Glomerular endothelial cell (primary cell): ENCODE results near the gene FXYD1. TPM values are rescaled to one million over a fixed set of nuclear protein-coding genes. Genes with fewer than 3 reads are reported as not detected.

Source experiments
- DNase-seq: peaks from one replicate; pipeline ENCODE4 v3.0.0-alpha.2; 2011; ENCODE audit warnings: low read depth, low spot score; ENCODE audit errors: extremely low read depth
- total RNA-seq: library from RNA; depleted of rRNA; stranded (reverse); fragments of >200 nt; gene quantifications from 2 replicates; pipeline ENCODE4 v1.2.3, GENCODE V29; 2015

The FXYD1 gene
- total RNA-seq, 1 donor from 2014 or later = not detected

DNA sequence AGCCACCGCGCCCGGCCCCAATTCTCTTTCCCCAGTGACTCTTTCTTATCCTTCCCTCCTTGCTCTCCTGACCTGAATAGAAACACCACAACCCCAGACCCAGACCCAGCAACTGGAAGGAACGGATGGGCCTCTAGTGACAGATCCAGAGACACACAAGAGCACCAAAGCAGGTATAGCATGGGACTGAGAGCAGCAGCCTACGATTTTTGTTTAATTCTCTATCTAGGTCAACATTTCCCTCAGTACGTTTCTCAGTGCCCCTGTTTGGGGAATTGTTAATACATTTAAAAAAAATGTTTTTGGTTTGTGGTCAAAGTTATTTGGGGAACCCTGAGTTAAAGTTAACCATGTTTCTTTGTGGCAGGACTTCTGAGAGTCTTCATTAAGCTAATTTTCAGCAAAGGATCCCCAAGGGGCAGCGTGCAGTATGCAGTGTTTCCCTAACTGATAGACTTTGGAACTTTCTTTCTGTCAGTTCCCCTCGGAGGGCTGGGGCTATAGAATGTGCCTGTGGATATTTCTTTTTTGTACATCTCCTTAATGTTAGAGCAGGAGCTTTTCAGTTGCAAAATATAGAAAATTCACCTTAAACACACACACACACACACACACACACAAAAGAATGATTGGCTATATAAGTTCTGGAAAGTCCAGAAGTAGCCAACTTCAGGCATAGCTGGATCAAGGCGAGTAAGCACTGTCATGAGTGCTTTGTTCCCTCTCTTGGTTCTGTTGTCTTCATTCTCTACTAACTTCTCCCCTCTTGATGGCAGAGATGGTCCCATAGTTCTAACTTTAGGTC is 22.2 kb downstream of the FXYD1 start:
- DNase-seq = no peak

DNA sequence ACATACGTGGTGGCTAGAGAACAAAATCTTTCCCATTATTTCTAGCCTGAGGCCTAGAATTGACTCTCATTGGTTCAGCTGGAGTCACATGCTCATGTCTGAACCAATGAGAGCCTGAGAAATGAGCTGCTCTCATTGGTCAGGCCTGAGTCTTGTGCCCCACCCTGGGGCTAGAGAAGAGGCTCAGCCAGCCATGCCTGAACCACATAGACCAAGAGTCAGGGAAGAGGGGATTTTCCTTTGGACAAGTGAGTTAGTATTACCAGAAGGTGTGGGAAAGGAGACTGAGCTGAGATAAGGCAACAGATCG is 22.8 kb downstream of the FXYD1 start:
- DNase-seq = no peak

DNA sequence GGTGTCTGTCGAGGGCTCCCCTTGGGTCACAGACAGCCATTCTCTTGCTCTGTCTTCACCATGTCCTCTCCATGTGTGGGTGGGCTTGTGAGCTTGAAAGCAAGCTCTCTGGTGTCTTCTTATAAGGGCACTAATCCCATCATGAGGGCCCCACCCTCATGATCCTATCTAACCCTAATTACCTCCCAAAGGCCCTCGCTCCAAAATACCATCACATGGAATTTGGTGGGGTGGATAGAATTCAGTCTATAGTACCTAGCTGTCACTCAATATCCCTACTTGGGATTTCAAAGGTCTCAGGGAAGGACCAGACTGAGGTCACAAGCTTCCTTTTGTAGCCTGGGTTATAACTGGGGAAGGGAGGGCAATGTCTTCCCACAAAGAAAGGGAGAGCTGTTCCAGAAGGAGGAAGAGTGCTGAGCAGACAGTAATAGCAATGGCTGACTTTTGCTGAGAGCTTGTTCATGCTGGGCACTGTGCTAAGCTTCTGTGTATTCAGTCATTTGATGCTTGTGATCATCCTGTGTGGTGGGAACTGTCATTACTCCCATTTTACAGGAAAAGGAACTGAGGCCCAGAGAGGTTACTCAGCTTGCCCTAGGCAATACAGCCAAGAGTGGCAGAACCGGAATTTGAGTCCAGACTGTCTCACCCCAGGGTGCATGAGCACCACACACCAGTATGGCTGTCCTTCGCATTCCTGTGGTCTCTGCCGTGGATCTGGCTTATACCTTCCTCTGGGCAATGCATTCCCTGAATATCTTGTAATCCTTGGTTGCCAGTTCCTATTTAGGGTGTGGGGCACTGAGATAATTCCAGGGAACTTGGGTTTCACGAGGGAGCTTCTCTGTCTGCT is 24.1 kb downstream of the FXYD1 start:
- no peak for DNase-seq

DNA sequence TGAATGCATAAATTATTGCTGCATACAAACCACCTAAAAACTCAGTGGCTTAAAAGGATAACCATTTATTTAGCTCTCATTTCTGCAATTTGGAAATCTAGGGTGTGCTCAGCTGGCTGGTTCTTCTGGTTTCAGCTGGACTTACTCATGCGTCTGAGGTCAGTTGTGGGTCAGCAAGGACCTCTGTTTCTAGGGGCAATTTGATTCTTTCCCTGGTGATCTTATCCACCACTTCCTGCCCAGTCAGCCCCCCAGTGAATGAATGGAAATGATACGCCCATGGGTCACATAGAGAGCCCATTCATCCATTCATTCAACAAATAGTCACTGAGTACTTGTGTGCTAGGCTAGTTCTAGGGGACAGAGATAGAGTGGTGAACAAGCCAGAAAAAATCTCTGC is 25.8 kb downstream of the FXYD1 start:
- DNase-seq = no peak

DNA sequence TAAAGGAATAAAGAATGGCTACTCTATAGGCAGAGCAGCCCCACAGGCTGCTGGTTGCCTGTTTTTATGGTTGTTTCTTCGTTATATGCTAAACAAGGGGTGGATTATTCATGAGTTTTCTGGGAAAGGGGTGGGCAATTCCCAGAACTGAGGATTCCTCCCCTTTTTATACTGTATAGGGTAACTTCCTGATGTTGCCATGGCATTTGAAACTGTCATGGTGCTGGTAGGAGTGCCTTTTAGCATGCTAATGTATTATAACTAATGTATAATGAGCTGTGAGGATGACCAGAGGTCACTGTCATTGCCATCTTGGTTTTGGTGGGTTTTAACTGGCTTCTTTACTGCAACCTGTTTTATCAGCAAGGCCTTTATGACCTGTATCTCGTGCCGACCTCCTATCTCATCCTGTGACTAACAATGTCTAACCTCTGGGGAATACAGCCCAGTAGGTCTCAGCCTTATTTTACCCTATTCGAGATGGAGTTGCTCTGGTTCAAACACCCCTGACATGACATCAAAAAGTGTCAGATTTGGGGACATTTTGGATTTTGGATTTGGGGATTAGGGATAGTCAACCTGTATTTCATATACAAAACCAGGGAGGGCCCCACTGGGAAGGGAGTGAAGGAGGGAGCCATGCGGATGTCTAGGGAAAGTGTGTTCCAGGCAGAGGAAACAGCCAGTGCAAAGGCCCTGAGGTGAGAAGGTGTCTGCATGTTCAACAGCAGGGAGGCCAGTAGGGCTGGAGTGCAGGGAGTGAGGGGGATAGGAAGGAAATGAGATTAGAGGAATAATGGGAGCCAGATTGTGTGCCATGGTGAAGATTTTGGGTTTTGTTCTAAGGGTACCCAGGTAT is 26.8 kb downstream of the FXYD1 start:
- DNase-seq = no peak

DNA sequence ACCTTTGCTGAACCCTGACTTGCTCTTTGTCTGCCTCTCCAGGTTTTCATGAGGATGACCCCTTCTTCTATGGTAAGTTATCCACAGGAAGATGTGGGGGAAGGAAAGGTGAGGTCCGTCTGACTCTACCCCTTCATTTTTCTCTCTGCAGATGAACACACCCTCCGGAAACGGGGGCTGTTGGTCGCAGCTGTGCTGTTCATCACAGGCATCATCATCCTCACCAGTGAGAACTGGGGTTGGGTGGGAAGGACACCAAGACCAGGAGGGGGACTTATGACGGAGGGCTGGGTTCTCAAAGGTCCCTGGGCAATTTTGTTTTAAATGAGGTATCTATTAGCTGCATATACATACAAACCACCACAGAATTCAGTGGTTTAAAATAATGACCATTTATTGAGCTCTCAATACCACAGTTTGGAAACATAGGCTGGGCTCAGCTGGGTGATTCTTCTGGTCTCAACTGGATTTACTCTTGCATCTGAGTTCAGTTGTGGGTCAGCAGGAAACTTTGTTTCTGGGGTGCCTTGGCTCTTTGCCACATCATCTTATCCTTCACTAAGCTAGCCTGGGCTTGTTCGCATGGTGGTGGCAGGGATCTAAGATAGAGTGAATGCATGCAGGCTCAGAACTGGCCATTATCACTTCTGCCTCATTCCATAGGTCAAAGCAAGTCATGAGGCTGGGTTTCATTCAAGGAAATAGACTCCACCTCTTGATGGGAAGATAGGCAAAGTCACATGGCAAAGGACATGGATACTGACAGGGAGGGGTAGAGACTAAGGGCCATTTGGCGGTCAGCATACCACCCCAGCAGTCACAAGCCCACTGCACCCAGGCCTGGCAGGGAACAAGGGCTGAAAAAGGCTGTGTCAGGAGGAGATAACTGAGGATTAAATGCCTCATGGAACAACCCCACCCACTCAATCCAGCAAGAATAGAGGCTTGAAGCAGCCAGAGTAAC is 27.8 kb downstream of the FXYD1 start:
- DNase-seq = no peak

DNA sequence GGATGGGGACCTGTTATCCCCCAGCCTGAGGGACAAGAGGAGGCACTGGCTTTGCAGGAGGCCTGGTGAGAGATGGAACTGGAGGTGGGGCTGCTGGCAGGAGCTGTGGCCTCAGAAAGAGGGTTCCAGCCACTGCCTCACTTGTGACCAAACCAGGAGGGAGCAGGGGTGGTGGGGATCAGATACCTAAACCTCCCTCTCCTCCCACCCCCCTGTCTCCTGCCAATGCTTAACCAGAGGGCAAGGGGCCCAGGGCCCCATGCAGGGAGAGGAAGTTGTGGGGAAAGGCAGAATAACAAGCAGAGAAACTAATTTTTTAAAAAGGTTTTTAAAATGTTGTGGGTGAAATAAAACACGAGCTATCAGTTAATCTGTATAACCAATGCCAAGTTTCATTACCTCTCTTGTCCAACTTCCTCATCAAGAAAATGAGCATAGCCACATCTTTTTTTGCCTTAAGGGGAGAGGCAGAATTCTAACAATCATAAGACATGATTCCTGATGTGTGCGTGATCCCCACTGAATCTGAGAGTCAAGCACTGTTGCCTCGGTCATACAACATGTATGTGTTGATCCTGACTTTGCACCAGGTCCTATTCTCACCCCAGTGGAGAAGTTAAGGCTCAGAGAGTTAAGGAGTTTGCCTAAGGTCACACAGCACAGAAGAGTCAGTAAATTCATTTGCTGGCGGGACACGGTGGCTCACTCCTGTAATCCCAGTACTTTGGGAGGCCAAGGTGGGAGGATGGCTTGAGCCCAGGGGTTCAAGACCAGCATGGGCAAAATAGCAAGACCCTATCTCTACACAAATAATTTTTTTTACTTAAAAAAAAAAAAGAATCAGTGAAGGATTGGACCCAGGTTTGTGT is 28.9 kb downstream of the FXYD1 start:
- no peak for DNase-seq

DNA sequence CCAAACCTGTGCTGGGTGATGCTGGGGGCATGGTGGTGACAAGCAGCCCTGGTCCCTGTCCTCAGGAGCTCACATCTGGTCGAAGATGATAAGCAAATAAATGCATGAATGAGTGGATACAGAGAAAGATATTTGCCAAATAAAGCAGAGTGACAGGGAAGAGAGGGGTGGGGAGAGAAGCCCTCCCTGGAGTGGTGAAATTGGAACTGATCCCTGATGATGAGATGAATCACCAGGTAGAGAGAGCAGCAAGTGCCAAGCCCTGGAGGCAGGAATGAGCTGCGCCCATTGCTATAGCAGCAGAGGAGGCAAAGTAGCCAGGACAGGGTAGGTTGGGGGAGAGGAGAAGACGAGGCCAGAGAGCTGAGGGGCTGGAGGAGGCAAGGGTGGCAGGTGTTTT is 29.6 kb downstream of the FXYD1 start:
- no peak for DNase-seq

DNA sequence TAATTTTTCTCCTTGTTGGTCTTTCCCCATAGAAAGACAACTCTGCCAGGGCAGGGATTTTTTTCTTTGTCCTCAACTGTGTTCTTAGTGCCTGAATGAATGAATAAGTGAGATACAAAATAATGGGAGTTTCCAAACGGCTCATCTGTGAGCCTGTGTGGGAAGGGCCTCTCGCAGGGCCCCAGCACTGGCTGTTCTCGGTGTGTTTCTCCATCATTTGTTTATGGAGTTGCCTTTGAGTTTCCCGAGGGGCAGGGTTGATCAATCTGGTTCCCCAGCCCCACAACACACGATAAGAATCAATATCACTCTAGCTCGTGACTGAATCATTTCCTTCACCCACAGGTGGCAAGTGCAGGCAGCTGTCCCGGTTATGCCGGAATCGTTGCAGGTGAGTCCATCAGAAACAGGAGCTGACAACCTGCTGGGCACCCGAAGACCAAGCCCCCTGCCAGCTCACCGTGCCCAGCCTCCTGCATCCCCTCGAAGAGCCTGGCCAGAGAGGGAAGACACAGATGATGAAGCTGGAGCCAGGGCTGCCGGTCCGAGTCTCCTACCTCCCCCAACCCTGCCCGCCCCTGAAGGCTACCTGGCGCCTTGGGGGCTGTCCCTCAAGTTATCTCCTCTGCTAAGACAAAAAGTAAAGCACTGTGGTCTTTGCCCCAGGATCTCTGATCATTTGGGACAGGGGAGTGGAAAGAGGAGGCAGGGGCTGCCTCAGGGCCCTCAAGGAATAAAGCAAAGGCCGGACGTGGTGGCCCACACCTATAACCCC is 30.8 kb downstream of the FXYD1 start:
- no peak for DNase-seq

DNA sequence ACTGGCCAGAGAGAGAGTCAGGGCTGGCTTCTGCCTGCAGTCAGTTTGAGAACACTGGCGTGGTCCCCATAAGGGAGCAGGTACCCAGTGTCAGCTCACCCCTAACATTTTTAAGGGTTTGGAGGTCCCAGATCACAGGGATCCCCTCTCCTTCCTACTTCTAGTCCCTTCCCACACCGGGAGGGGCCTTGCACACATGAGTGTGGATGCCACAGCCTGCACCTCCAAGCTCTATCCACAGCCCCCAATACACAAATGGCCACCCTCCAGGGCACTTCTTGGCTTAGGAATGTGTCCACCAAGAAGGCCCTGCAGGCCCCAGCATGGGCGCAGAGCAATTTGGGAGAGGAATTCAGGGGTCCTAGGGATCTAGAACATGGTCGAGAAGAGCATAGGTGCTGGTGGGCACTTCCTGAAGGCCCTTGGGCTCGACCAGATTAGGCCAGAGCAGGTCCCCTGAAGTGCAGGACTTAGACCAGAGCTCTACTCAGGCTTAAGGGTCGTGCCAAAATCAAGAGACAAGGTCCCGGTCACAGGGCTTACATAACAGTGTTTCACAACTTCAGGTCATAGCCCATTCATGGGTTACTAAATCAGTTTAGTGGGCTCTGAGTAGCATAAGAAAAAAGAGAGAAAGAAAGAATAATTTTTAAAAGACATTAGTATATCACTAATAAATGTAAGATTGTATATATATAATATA is 31.9 kb downstream of the FXYD1 start:
- no peak for DNase-seq

DNA sequence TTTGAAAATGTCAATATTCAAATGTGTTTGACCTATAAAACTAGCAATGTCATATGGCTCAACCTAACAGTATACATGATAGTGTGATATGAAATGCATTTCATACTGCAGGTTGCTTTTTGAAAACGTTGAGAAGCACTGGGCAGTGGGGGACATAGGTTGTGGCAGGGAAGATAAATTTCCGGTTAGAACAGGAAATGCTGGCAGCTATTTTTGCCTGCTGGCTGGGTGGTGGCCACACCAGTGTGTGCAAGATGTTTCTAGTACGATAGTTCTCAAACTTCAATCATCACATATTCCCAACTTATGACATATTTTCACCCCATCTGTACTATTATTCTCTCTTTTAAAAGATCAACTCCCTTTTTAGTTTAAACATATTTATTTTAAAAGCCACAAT is 33.1 kb downstream of the FXYD1 start:
- no peak for DNase-seq

DNA sequence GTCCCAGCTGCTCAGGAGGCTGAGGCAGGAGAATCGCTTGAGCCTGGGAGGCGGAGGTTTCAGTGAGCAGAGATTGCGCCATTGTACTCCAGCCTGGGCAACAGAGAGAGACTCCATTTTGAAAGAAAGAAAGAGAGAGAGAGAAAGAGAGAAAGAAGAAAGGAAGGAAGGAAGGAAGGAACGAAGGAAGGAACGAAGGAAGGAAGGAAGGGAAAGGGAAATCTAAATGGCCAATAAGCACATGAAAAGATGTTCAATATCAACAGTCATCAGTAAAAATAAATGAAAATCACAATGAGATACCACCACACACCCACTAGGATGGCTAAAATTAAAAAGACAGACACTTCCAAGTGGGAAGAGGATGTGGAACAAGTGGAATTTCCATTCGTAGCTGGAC is 35.6 kb downstream of the FXYD1 start:
- DNase-seq = no peak

DNA sequence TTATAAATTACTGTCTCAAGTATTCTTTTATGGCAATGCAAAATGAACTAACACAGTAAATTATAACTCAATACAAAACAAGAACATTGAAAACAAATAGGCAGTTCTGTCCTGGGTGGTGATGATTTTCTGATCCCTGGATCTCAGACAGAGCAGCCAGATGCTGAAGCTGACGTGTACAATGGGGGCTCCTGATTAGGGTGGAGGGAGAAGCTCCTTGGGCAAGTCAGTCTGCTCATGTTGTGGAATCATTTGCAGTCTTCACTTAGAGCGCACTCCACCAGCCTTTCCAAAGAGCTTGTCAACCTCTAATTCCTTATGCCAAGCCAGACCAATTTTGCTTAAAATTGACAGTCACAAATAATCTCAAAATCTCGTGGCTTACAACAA is 37.6 kb downstream of the FXYD1 start:
- no peak for DNase-seq

DNA sequence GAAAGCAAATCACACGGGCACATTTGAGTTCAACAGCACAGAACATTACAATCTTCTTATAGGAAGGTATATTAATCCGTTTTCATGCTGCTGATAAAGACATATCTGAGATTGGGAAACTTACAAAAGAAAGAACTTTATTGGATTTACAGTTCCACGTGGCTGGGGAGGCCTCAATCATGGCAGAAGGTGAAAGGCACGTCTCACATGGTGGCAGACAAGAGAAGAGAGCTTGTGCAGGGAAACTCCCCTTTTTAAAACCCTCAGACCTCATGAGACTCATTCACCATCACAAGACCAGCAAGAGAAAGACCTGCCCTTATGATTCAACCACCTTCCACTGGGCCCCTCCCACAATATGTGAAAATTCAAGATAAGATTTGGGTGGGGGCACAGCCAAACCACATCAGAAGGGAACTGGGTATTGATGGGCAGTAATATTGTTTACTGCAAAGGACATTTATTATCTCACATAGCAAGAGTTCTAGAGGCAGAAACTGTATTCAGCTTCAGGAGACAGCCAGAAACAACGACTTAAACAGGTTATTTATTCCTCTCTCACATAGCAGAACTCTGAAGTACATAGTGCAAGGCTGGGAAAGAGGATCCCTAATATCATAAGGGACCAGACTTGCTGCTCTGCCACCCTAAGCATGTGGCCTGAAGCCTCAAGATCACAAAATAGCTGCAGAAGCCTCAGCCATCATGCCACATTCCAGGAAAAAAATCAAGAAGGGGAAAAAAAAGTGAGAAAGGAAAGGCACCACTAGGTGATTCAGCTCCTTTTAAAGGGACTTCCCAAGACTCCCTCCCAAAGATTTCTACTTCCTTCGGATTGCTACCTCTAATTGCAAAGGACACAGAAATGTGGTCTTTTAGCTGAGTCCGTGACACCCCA is 39.0 kb downstream of the FXYD1 start:
- DNase-seq = no peak

DNA sequence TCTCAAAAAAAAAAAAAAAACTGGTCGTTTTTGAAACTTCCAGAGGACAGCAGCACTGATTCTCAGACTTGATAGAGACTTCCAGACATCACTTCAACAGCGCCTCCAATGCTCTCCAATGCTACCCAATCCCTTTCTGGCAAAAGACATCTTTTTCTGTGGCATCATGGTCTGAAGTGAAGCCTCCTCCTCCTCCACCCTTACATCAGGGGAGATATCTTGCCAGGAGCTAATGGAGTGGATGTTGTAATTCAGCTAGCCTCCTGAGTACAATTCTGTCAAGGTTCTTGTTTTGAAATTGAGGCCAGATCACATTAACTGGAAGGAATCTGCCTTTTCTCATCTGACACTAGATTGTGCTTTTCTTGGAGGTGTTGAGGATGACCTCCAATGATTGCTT is 40.1 kb downstream of the FXYD1 start:
- no peak for DNase-seq

DNA sequence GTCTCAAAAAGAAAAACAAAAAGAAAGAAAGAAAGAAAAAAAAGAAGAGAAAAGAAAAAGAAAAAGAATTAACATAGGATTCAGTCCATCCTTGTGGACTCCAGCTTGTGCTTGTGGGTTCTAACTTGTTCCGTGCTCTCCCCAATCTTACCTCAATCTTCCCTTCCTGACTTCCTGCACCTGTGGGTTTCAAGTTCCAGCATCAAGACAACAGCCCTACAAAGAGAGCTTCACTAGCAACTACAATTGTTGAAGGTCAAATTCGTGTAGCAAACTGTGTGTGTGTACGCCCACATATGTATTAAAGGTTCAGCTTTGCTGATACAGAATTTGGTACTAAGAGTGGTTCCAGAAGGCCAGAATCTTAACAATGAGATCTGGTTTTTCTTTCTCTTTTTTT is 41.2 kb downstream of the FXYD1 start:
- DNase-seq = no peak

DNA sequence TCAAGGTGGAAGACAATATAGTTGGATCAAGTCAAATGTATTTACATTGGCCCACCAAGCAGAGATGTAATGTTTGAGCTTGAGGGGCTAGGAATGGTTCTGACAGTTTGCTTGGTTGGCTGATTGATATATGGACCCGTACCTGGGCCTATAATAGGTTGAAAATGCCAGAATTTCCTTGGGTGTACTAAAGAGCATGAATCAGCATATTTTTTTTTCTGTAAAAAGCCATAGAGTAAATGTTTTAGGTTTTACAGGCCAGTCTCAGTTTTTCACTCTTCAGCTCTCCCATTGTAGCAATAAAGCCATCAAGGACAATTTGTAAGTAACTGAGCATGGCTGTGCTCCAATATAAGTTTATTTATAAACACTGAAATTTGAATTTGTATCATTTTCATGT is 42.8 kb downstream of the FXYD1 start:
- DNase-seq = no peak
